Parathyroid adenoma (tissue), 2 donors: ENCODE data around the gene ARHGAP26.

Experiments
- H2AFZ ChIP-seq: fragments of 300-600 bp; sonication (generic); one replicate; pipeline ENCODE4 v1.7.0; 2017; ENCODE audit warnings: antibody characterized with exemption, mild to moderate bottlenecking
- H3K27ac ChIP-seq: fragments of 300-600 bp; sonication (generic); one replicate; pipeline ENCODE4 v1.7.0; 2017
- H3K27me3 ChIP-seq: fragments of 300-600 bp; sonication (generic); one replicate; pipeline ENCODE4 v1.7.0; 2017; ENCODE audit warnings: low read length; ENCODE audit not compliant: control insufficient read depth, insufficient read depth
- H3K36me3 ChIP-seq: fragments of 300-600 bp; sonication (generic); one replicate; pipeline ENCODE4 v1.7.0; 2017; ENCODE audit warnings: low read length; ENCODE audit not compliant: control insufficient read depth, insufficient read depth
- H3K4me1 ChIP-seq: fragments of 300-600 bp; sonication (generic); one replicate; pipeline ENCODE4 v1.7.0; 2017; ENCODE audit warnings: control low read depth
- H3K4me2 ChIP-seq: fragments of 300-600 bp; sonication (generic); one replicate; pipeline ENCODE4 v1.7.0; 2017; ENCODE audit warnings: low read length
- H3K4me3 ChIP-seq: fragments of 300-600 bp; sonication (generic); one replicate; pipeline ENCODE4 v1.7.0; 2017; ENCODE audit warnings: low read depth, low read length
- H3K79me2 ChIP-seq: fragments of 300-600 bp; sonication (generic); one replicate; pipeline ENCODE4 v1.7.0; 2017; ENCODE audit warnings: control low read depth
- H3K9ac ChIP-seq: fragments of 300-600 bp; sonication (generic); one replicate; pipeline ENCODE4 v1.7.0; 2017; ENCODE audit warnings: mild to moderate bottlenecking
- H3K9me3 ChIP-seq: fragments of 300-600 bp; sonication (generic); one replicate; pipeline ENCODE4 v1.7.0; 2017; ENCODE audit warnings: low read length; ENCODE audit not compliant: control insufficient read depth
- CTCF ChIP-seq: fragments of 300-600 bp; sonication (generic); IDR thresholded peaks from one replicate; pipeline ENCODE4 v1.7.0; 2017; ENCODE audit warnings: antibody characterized with exemption, mild to moderate bottlenecking
- donor health status: primary hyperparathyroidism.

ARHGAP26 gene

GRCh38 chr5:142894315-142894714 lies 124.1 kb downstream of the ARHGAP26 start:
- Histone ChIP-seq H2AFZ (no peak overlapping the region), H3K4me2 (no peak overlapping the region), H3K9ac (no peak overlapping the region), H3K4me3 (no peak overlapping the region), H3K36me3 (no peaks in the 10 kb centered on the region), H3K79me2 (no peaks in the 10 kb centered on the region), H3K4me1 (no peaks in the 10 kb centered on the region), H3K27ac (no peak overlapping the region), H3K9me3 (no peaks in the 10 kb centered on the region), H3K27me3 (no peaks in the 10 kb centered on the region)
- TF ChIP-seq CTCF, result no peak

- Histone ChIP-seq H3K4me3 (no peak overlapping the region), H3K9ac (no peak overlapping the region), H3K9me3 (no peaks in the 10 kb centered on the region), H3K4me2 (no peak overlapping the region), H3K36me3 (no peaks in the 10 kb centered on the region), H3K4me1 (no peaks in the 10 kb centered on the region), H3K27ac (no peak overlapping the region), H2AFZ (no peak overlapping the region), H3K79me2 (no peaks in the 10 kb centered on the region), H3K27me3 (no peaks in the 10 kb centered on the region)
- TF ChIP-seq CTCF, result no peak
These were observed 124.6 kb downstream of the ARHGAP26 start for GRCh38 chr5:142894749-142895148.

GRCh38 chr5:142896325-142897007 lies 126.3 kb downstream of the ARHGAP26 start:
- TF ChIP-seq CTCF, result no peak
- no peak overlapping the region for H3K4me3 ChIP-seq
- no peaks in the 10 kb centered on the region for H3K9me3 ChIP-seq
- H3K4me1 ChIP-seq, result no peaks in the 10 kb centered on the region
- no peak overlapping the region for H3K9ac ChIP-seq
- H3K27me3 ChIP-seq, result no peaks in the 10 kb centered on the region
- H3K4me2 ChIP-seq, result no peak overlapping the region
- no peaks in the 10 kb centered on the region for H3K36me3 ChIP-seq
- no peak overlapping the region for H3K27ac ChIP-seq
- no peak overlapping the region for H2AFZ ChIP-seq
- no peaks in the 10 kb centered on the region for H3K79me2 ChIP-seq

- H3K9me3 ChIP-seq, result no peaks in the 10 kb centered on the region
- H3K79me2 ChIP-seq, result no peaks in the 10 kb centered on the region
- H3K4me2 ChIP-seq, result no peak overlapping the region
- TF ChIP-seq CTCF, result no peak
- no peaks in the 10 kb centered on the region for H3K36me3 ChIP-seq
- no peak overlapping the region for H3K4me3 ChIP-seq
- H3K27me3 ChIP-seq, result no peaks in the 10 kb centered on the region
- H2AFZ ChIP-seq, result no peak overlapping the region
- H3K4me1 ChIP-seq, result no peaks in the 10 kb centered on the region
- no peak overlapping the region for H3K27ac ChIP-seq
- H3K9ac ChIP-seq, result no peak overlapping the region
These were observed 127.2 kb downstream of the ARHGAP26 start for GRCh38 chr5:142897328-142897727.

- no peaks in the 10 kb centered on the region for H3K9me3 ChIP-seq
- H3K27ac ChIP-seq, result no peak overlapping the region
- TF ChIP-seq CTCF, result no peak
- no peak overlapping the region for H3K9ac ChIP-seq
- H3K27me3 ChIP-seq, result no peaks in the 10 kb centered on the region
- H3K4me2 ChIP-seq, result no peak overlapping the region
- H3K4me3 ChIP-seq, result no peak overlapping the region
- no peak overlapping the region for H2AFZ ChIP-seq
- H3K36me3 ChIP-seq, result no peaks in the 10 kb centered on the region
- no peaks in the 10 kb centered on the region for H3K79me2 ChIP-seq
- peaks cover 2% of the 10 kb centered on the region for H3K4me1 ChIP-seq
These were observed 130.8 kb downstream of the ARHGAP26 start for GRCh38 chr5:142900927-142901326.
